Neuronal stem cell (in vitro differentiated cells): ENCODE results near the gene S100Z.

Experiments used
- DNase-seq: peaks from one replicate; pipeline ENCODE4 v3.0.0-alpha.2; 2013; ENCODE audit warnings: low spot score
- H2AFZ ChIP-seq: one replicate; pipeline ENCODE4 v1.6.1; 2013; ENCODE audit warnings: mild to moderate bottlenecking, low read length, inconsistent platforms
- H2AK5ac ChIP-seq: 2 replicates; pipeline ENCODE4 v1.6.1; 2013; ENCODE audit warnings: low read depth, mild to moderate bottlenecking, inconsistent platforms, low read length, moderate library complexity, mixed read lengths
- H2BK120ac ChIP-seq: 2 replicates; pipeline ENCODE4 v1.6.1; 2013; ENCODE audit warnings: low read depth, mild to moderate bottlenecking, inconsistent platforms, low read length, moderate library complexity, mixed read lengths
- H2BK12ac ChIP-seq: one replicate; pipeline ENCODE4 v1.6.1; 2013; ENCODE audit warnings: low read length, inconsistent platforms
- H2BK15ac ChIP-seq: 2 replicates; pipeline ENCODE4 v1.6.1; 2013; ENCODE audit warnings: mild to moderate bottlenecking, low read length, inconsistent platforms, mixed read lengths
- H2BK5ac ChIP-seq: one replicate; pipeline ENCODE4 v1.6.1; 2013; ENCODE audit warnings: inconsistent platforms, mild to moderate bottlenecking, low read length, moderate library complexity
- H3K14ac ChIP-seq: one replicate; pipeline ENCODE4 v1.6.1; 2013; ENCODE audit warnings: low read length, inconsistent platforms
- H3K18ac ChIP-seq: 2 replicates; pipeline ENCODE4 v1.6.1; 2013; ENCODE audit warnings: low read length, inconsistent platforms
- H3K23ac ChIP-seq: 2 replicates; pipeline ENCODE4 v1.6.1; 2013; ENCODE audit warnings: low read depth, mild to moderate bottlenecking, mixed read lengths, low read length, inconsistent platforms; ENCODE audit not compliant: poor library complexity
- H3K27ac ChIP-seq: replicated peaks from 3 replicates; pipeline ENCODE4 v1.5.1; 2013; ENCODE audit warnings: low read length, inconsistent platforms
- H3K27me3 ChIP-seq, 3 experiments: 2 replicates each; pipeline ENCODE4 v1.6.1; 2013; ENCODE audit warnings: low read length in 3 of 3, mild to moderate bottlenecking in 2 of 3, inconsistent platforms in 1 of 3, low read depth in 1 of 3, mixed read lengths in 1 of 3, moderate library complexity in 1 of 3; ENCODE audit not compliant: control insufficient read depth in 3 of 3, insufficient read depth in 3 of 3
- H3K36me3 ChIP-seq, 2 donors: replicated peaks in 1 of 2; 2 replicates each; pipeline ENCODE4 v1.6.1; 2013; ENCODE audit warnings: low read length in 2 of 2; ENCODE audit not compliant: control insufficient read depth in 2 of 2, insufficient read depth in 2 of 2
- H3K4ac ChIP-seq: 2 replicates; pipeline ENCODE4 v1.6.1; 2013; ENCODE audit warnings: inconsistent platforms, mild to moderate bottlenecking, low read length, moderate library complexity
- H3K4me1 ChIP-seq, 2 donors: 1 replicate in 1 of 2; 2 replicates in 1 of 2; pipeline ENCODE4 v1.6.1; 2013; ENCODE audit warnings: low read length in 2 of 2, low read depth in 1 of 2; ENCODE audit not compliant: control insufficient read depth in 2 of 2, insufficient read depth in 1 of 2
- H3K4me2 ChIP-seq: one replicate; pipeline ENCODE4 v1.6.1; 2013; ENCODE audit warnings: mild to moderate bottlenecking, low read length, inconsistent platforms; ENCODE audit not compliant: insufficient read depth, poor library complexity, severe bottlenecking
- H3K4me3 ChIP-seq, 2 donors: 2 replicates each; pipeline ENCODE4 v1.5.1; 2013; ENCODE audit warnings: low read length in 2 of 2, mild to moderate bottlenecking in 2 of 2, inconsistent platforms in 1 of 2, moderate library complexity in 1 of 2
- H3K79me1 ChIP-seq: one replicate; pipeline ENCODE4 v1.6.1; 2013; ENCODE audit warnings: low read depth, mild to moderate bottlenecking, inconsistent platforms, low read length, moderate library complexity
- H3K9ac ChIP-seq: one replicate; pipeline ENCODE4 v1.6.1; 2013; ENCODE audit warnings: mild to moderate bottlenecking, low read depth, low read length, inconsistent platforms; ENCODE audit not compliant: poor library complexity
- H3K9me3 ChIP-seq, 2 donors: replicated peaks in 1 of 2; 2 replicates each; pipeline versions ENCODE3 to v1.6.1; 2013; ENCODE audit warnings: low read length in 2 of 2, mild to moderate bottlenecking in 2 of 2, inconsistent platforms in 1 of 2, low read depth in 1 of 2, mixed read lengths in 1 of 2, moderate library complexity in 1 of 2; ENCODE audit not compliant: control insufficient read depth in 2 of 2, insufficient read depth in 1 of 2
- H4K8ac ChIP-seq: one replicate; pipeline ENCODE4 v1.6.1; 2013; ENCODE audit warnings: low read depth, mild to moderate bottlenecking, inconsistent platforms, low read length, moderate library complexity
- H4K91ac ChIP-seq: one replicate; pipeline ENCODE4 v1.6.1; 2013; ENCODE audit warnings: low read length, low read depth, mild to moderate bottlenecking, inconsistent platforms; ENCODE audit not compliant: poor library complexity
- WGBS, 2 donors: extraction: QIAGEN DNeasy Blood & Tissue Kit; methylation state at CpG; one replicate each; pipeline ENCODE4 v1.1.7; 2013; ENCODE audit warnings: missing lambda C conversion rate in 2 of 2, mixed read lengths in 1 of 2; ENCODE audit not compliant: insufficient read length in 2 of 2, insufficient replicate concordance in 1 of 2; ENCODE audit errors: extremely low coverage in 2 of 2; 5-methylcytosine and 5-hydroxymethylcytosine counted together

The S100Z gene

DNA sequence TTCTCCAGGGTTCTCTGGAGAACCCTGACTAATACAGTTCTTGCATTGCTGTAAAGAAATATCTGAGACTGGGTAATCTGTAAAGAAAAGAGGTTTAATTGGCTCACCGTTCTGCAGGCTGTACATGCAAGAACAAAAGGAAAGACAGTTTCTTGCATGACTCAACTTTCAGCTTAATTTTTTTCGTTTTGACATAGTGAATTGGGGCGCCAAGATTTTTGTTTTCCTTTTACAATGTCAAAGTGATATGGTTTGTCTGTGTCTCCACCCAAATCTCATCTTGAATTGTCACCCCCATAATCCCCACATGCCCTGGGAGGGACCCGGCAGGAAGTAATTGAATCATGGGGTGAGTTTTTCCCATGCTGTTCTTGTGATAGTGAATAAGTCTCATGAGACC, 91.2 kb downstream of the S100Z start:
- Histone ChIP-seq H3K9ac (no peak overlapping the region), H3K18ac (no peak overlapping the region), H3K4ac (no peak overlapping the region), H3K27me3 (peaks cover 0 to 12% (median 0%) of the 10 kb centered on the region in 3 experiments), H3K4me3 (no peak overlapping the region), H2AFZ (no peak overlapping the region), H3K9me3 (no peaks in the 10 kb centered on the region), H3K23ac (no peak overlapping the region), H3K79me1 (no peaks in the 10 kb centered on the region), H2AK5ac (no peak overlapping the region), H2BK15ac (no peak overlapping the region), H3K4me1 (no peaks in the 10 kb centered on the region), H3K14ac (no peak overlapping the region), H2BK12ac (no peak overlapping the region), H4K91ac (no peak overlapping the region), H3K4me2 (no peak overlapping the region), H2BK120ac (no peak overlapping the region), H3K36me3 (no peaks in the 10 kb centered on the region), H3K27ac (no peak overlapping the region), H4K8ac (no peak overlapping the region), H2BK5ac (no peak overlapping the region)
- no CpG with 5 or more reads among the region's 4 CpGs for WGBS, 2 donors
- no peak for DNase-seq

DNA sequence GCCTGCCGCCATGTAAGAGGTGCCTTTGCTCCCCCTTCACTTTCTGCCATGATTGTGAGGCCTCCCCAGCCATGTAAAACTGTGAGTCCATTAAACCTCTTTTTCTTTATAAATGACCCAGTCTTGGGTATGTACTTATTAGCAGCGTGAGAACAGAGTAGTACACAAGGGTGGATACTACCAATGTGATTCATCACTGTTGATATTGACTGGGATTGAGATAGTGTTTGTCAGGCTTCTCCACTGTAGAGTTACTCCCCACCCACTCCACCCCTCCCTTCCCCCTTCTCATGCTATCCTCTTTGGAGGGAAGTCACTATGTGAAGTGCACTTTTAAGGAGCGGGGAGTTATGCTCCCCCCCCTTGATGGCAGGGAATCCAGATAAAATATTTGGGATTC, 91.6 kb downstream of the S100Z start:
- H4K91ac ChIP-seq: no peak overlapping the region
- peaks cover 0 to 16% (median 0%) of the 10 kb centered on the region in 3 experiments for H3K27me3 ChIP-seq
- no peaks in the 10 kb centered on the region for H3K36me3 ChIP-seq
- no peak overlapping the region for H3K23ac ChIP-seq
- no peak overlapping the region for H3K4me3 ChIP-seq
- DNase-seq: no peak
- H4K8ac ChIP-seq: no peak overlapping the region
- H3K79me1 ChIP-seq: no peaks in the 10 kb centered on the region
- H3K9ac ChIP-seq: no peak overlapping the region
- no peak overlapping the region for H2BK15ac ChIP-seq
- no peak overlapping the region for H3K27ac ChIP-seq
- H3K18ac ChIP-seq: no peak overlapping the region
- no peak overlapping the region for H2BK12ac ChIP-seq
- no peak overlapping the region for H2AFZ ChIP-seq
- no peak overlapping the region for H3K4me2 ChIP-seq
- no peak overlapping the region for H3K14ac ChIP-seq
- no peak overlapping the region for H2BK5ac ChIP-seq
- no peak overlapping the region for H3K4ac ChIP-seq
- no CpG with 5 or more reads among the region's 3 CpGs for WGBS, 2 donors
- no peak overlapping the region for H2AK5ac ChIP-seq
- H3K9me3 ChIP-seq: no peaks in the 10 kb centered on the region
- no peaks in the 10 kb centered on the region for H3K4me1 ChIP-seq
- no peak overlapping the region for H2BK120ac ChIP-seq

DNA sequence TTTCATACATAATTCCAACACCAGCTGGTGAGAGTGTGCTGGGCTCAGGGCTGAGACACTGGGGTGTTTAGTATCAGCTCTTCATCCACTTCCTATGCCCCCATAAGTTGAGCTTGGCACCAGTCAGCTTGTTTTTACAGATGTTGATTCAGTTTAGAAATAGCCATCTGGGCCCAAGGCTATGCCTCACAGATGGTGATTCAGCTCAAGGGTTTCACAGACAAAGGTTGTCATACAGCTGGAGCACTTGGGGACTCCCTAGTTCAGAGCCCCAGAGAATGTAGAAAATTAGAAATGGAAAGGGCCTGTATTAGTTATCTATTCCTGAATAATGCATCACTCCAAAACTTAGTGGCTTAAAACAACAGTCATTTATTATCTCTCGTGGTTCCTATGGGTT, 92.8 kb downstream of the S100Z start:
- Histone ChIP-seq H3K4ac (no peak overlapping the region), H2BK15ac (no peak overlapping the region), H3K36me3 (no peaks in the 10 kb centered on the region), H2BK120ac (no peak overlapping the region), H3K4me3 (no peak overlapping the region), H3K27ac (no peak overlapping the region), H3K14ac (no peak overlapping the region), H4K8ac (no peak overlapping the region), H2AFZ (no peak overlapping the region), H2AK5ac (no peak overlapping the region), H2BK5ac (no peak overlapping the region), H3K4me2 (no peak overlapping the region), H3K4me1 (no peaks in the 10 kb centered on the region), H3K18ac (no peak overlapping the region), H3K27me3 (peaks cover 0 to 19% (median 0%) of the 10 kb centered on the region in 3 experiments), H3K9me3 (no peaks in the 10 kb centered on the region), H2BK12ac (no peak overlapping the region), H3K23ac (no peak overlapping the region), H3K9ac (no peak overlapping the region), H3K79me1 (no peaks in the 10 kb centered on the region), H4K91ac (no peak overlapping the region)
- no CpG with 5 or more reads among the region's 1 CpG for WGBS, 2 donors
- DNase-seq: no peak

- Histone ChIP-seq H3K23ac (no peak overlapping the region), H2BK120ac (no peak overlapping the region), H3K9ac (no peak overlapping the region), H3K4me1 (no peaks in the 10 kb centered on the region), H3K4me2 (no peak overlapping the region), H3K4ac (no peak overlapping the region), H3K36me3 (no peaks in the 10 kb centered on the region), H2AK5ac (no peak overlapping the region), H3K4me3 (no peak overlapping the region), H4K8ac (no peak overlapping the region), H2BK12ac (no peak overlapping the region), H2BK15ac (no peak overlapping the region), H3K18ac (no peak overlapping the region), H3K9me3 (no peaks in the 10 kb centered on the region), H3K79me1 (no peaks in the 10 kb centered on the region), H2AFZ (no peak overlapping the region), H3K27me3 (peaks cover 0 to 20% (median 0%) of the 10 kb centered on the region in 3 experiments), H3K14ac (no peak overlapping the region), H2BK5ac (no peak overlapping the region), H4K91ac (no peak overlapping the region), H3K27ac (no peak overlapping the region)
- WGBS, 2 donors: no CpG with 5 or more reads among the region's 3 CpGs
- DNase-seq: no peak
These were observed 93.2 kb downstream of the S100Z start for GRCh38 chr5:76943006-76943405.
